MM.1S (cell line): ENCODE results near the gene PLCB4.

ENCODE experiments used
- DNase-seq: peaks from one replicate; pipeline ENCODE4 v3.0.0-alpha.2; 2015
- H2AFZ ChIP-seq: fragments of 300-600 bp; sonication (generic); 2 replicates; pipeline ENCODE4 v1.6.0; 2016; ENCODE audit warnings: antibody characterized with exemption, low read length
- H3F3A ChIP-seq: fragments of 300-600 bp; sonication (generic); 2 replicates; pipeline ENCODE4 v1.6.1; 2016; ENCODE audit warnings: mild to moderate bottlenecking, antibody characterized with exemption, low read length, moderate library complexity, mixed read lengths; ENCODE audit not compliant: insufficient read depth
- H3K27ac ChIP-seq: fragments of 300-600 bp; sonication (generic); 2 replicates; pipeline ENCODE4 v1.5.1; 2016; ENCODE audit warnings: mild to moderate bottlenecking, low read length
- H3K27me3 ChIP-seq: fragments of 300-600 bp; sonication (generic); replicated peaks from 2 replicates; pipeline ENCODE4 v1.6.0; 2016; ENCODE audit warnings: low read length; ENCODE audit not compliant: insufficient read depth
- H3K36me3 ChIP-seq: fragments of 300-600 bp; sonication (generic); replicated peaks from 2 replicates; pipeline ENCODE4 v1.6.1; 2016; ENCODE audit warnings: mild to moderate bottlenecking, low read length, mixed read lengths; ENCODE audit not compliant: insufficient read depth
- H3K4me1 ChIP-seq: fragments of 300-600 bp; sonication (generic); 2 replicates; pipeline ENCODE4 v1.6.1; 2016; ENCODE audit warnings: low read length, mixed read lengths
- H3K4me2 ChIP-seq: fragments of 300-600 bp; sonication (generic); 2 replicates; pipeline ENCODE4 v1.6.0; 2016; ENCODE audit warnings: low read depth, low read length
- H3K4me3 ChIP-seq: fragments of 300-600 bp; sonication (generic); 2 replicates; pipeline ENCODE4 v1.5.1; 2016; ENCODE audit warnings: low read length, mixed read lengths
- H3K79me2 ChIP-seq: fragments of 300-600 bp; sonication (generic); 2 replicates; pipeline ENCODE4 v1.6.1; 2016; ENCODE audit warnings: mixed run types, low read length, mixed read lengths
- H3K9ac ChIP-seq: fragments of 300-600 bp; sonication (generic); 2 replicates; pipeline ENCODE4 v1.6.1; 2016; ENCODE audit warnings: low read length, mixed read lengths
- H3K9me2 ChIP-seq: fragments of 300-600 bp; sonication (generic); replicated peaks from 2 replicates; pipeline ENCODE4 v1.6.1; 2016; ENCODE audit warnings: mild to moderate bottlenecking, low read length, mixed read lengths; ENCODE audit not compliant: insufficient read depth
- H3K9me3 ChIP-seq: fragments of 300-600 bp; sonication (generic); replicated peaks from 2 replicates; pipeline ENCODE4 v1.6.1; 2016; ENCODE audit warnings: mild to moderate bottlenecking, low read length, mixed read lengths; ENCODE audit not compliant: insufficient read depth
- H4K20me1 ChIP-seq: fragments of 300-600 bp; sonication (generic); 2 replicates; pipeline ENCODE4 v1.6.1; 2016; ENCODE audit warnings: mild to moderate bottlenecking, low read length, moderate library complexity, mixed read lengths; ENCODE audit not compliant: insufficient read depth
- CTCF ChIP-seq: fragments of 300-600 bp; sonication (generic); IDR thresholded peaks from 2 replicates; pipeline ENCODE4 v1.5.1; 2016; ENCODE audit warnings: antibody characterized with exemption, low read length, mixed read lengths
- EZH2 ChIP-seq: fragments of 300-600 bp; sonication (generic); optimal IDR thresholded peaks from 2 replicates; pipeline ENCODE3; 2017; ENCODE audit warnings: low read depth, mild to moderate bottlenecking, antibody characterized with exemption, low read length, mixed read lengths
- EZH2phosphoT487 ChIP-seq: fragments of 300-600 bp; sonication (generic); IDR thresholded peaks from 2 replicates; pipeline ENCODE4 v1.6.1; 2018; ENCODE audit warnings: antibody characterized with exemption, low read length

The PLCB4 gene

GRCh38 chr20:9490161-9490560, 421.3 kb downstream of the PLCB4 start:
- no peak for DNase-seq
- Histone ChIP-seq H3K79me2 (no peaks in the 10 kb centered on the region), H3K9ac (no peak overlapping the region), H3K9me3 (no peaks in the 10 kb centered on the region), H3K4me3 (no peak overlapping the region), H3K4me1 (peaks cover 16% of the 10 kb centered on the region), H3F3A (no peaks in the 10 kb centered on the region), H3K36me3 (no peaks in the 10 kb centered on the region), H4K20me1 (no peaks in the 10 kb centered on the region), H3K9me2 (no peaks in the 10 kb centered on the region), H3K27ac (no peak overlapping the region), H3K27me3 (no peaks in the 10 kb centered on the region), H3K4me2 (no peak overlapping the region), H2AFZ (no peak overlapping the region)
- TF ChIP-seq EZH2phosphoT487 (no peak), CTCF (no peak), EZH2 (no peak)

GRCh38 chr20:9490631-9491030, 421.7 kb downstream of the PLCB4 start:
- H3K9me3 ChIP-seq: no peaks in the 10 kb centered on the region
- no peaks in the 10 kb centered on the region for H3F3A ChIP-seq
- no peak overlapping the region for H3K9ac ChIP-seq
- no peaks in the 10 kb centered on the region for H4K20me1 ChIP-seq
- no peaks in the 10 kb centered on the region for H3K79me2 ChIP-seq
- H3K27me3 ChIP-seq: no peaks in the 10 kb centered on the region
- TF ChIP-seq EZH2: no peak
- no peak for TF ChIP-seq CTCF
- TF ChIP-seq EZH2phosphoT487: no peak
- H3K36me3 ChIP-seq: no peaks in the 10 kb centered on the region
- peaks cover 16% of the 10 kb centered on the region for H3K4me1 ChIP-seq
- H3K4me2 ChIP-seq: no peak overlapping the region
- no peak overlapping the region for H3K4me3 ChIP-seq
- no peak overlapping the region for H3K27ac ChIP-seq
- no peak overlapping the region for H2AFZ ChIP-seq
- no peak for DNase-seq
- H3K9me2 ChIP-seq: no peaks in the 10 kb centered on the region

- no peaks in the 10 kb centered on the region for H3K36me3 ChIP-seq
- H3K9me2 ChIP-seq: no peaks in the 10 kb centered on the region
- H3K79me2 ChIP-seq: no peaks in the 10 kb centered on the region
- H3K4me1 ChIP-seq: peaks cover 16% of the 10 kb centered on the region
- no peak overlapping the region for H3K4me2 ChIP-seq
- no peak overlapping the region for H3K4me3 ChIP-seq
- H3F3A ChIP-seq: no peaks in the 10 kb centered on the region
- no peaks in the 10 kb centered on the region for H3K9me3 ChIP-seq
- H3K27ac ChIP-seq: no peak overlapping the region
- DNase-seq: no peak
- H4K20me1 ChIP-seq: no peaks in the 10 kb centered on the region
- H3K9ac ChIP-seq: no peak overlapping the region
- H2AFZ ChIP-seq: no peak overlapping the region
- H3K27me3 ChIP-seq: no peaks in the 10 kb centered on the region
- TF ChIP-seq EZH2: no peak
- TF ChIP-seq CTCF: no peak
- no peak for TF ChIP-seq EZH2phosphoT487
Measured at GRCh38 chr20:9491324-9491723, 422.4 kb downstream of the PLCB4 start.
